Liver (tissue), 9 donors: ENCODE data around the gene SLC49A3. TPM values are rescaled to one million over a fixed set of nuclear protein-coding genes. Genes with fewer than 3 reads are reported as not detected.

Source experiments
- DNase-seq: peaks from one replicate; pipeline ENCODE4 v3.0.0-alpha.2; 2017; ENCODE audit warnings: low spot score
- H3K27ac ChIP-seq, 2 donors: one replicate each; pipeline ENCODE4 v1.7.0; 2013; ENCODE audit warnings: inconsistent platforms in 2 of 2, low read length in 2 of 2, control low read depth in 1 of 2, low read depth in 1 of 2, mild to moderate bottlenecking in 1 of 2
- H3K27me3 ChIP-seq, 4 donors: one replicate each; pipeline versions ENCODE4 v1.6.1 to v1.7.0; 2013; ENCODE audit warnings: low read length in 3 of 4, inconsistent platforms in 1 of 4, mild to moderate bottlenecking in 1 of 4, moderate library complexity in 1 of 4; ENCODE audit not compliant: control insufficient read depth in 4 of 4, insufficient read depth in 4 of 4
- H3K36me3 ChIP-seq, 4 donors: one replicate each; pipeline versions ENCODE4 v1.6.1 to v1.7.0; 2013; ENCODE audit warnings: low read length in 3 of 4, mild to moderate bottlenecking in 3 of 4, low read depth in 1 of 4, moderate library complexity in 1 of 4; ENCODE audit not compliant: control insufficient read depth in 4 of 4, insufficient read depth in 3 of 4
- H3K4me1 ChIP-seq, 4 donors: one replicate each; pipeline versions ENCODE4 v1.6.1 to v1.7.0; 2013; ENCODE audit warnings: low read length in 3 of 4, mild to moderate bottlenecking in 3 of 4, moderate library complexity in 1 of 4; ENCODE audit not compliant: control insufficient read depth in 4 of 4, insufficient read depth in 4 of 4
- H3K4me3 ChIP-seq, 3 donors: one replicate each; pipeline versions ENCODE4 v1.6.1 to v1.7.0; 2013; ENCODE audit warnings: low read length in 3 of 3, control low read depth in 1 of 3, low read depth in 1 of 3, mild to moderate bottlenecking in 1 of 3
- H3K9ac ChIP-seq, 2 donors: one replicate each; pipeline ENCODE4 v1.7.0; 2013; ENCODE audit warnings: low read length in 2 of 2, mild to moderate bottlenecking in 2 of 2, moderate library complexity in 2 of 2, control low read depth in 1 of 2, low read depth in 1 of 2
- H3K9me3 ChIP-seq, 4 donors: one replicate each; pipeline versions ENCODE4 v1.6.1 to v1.7.0; 2013; ENCODE audit warnings: low read length in 3 of 4; ENCODE audit not compliant: control insufficient read depth in 4 of 4
- CTCF ChIP-seq: fragments of 150-350 bp; IDR thresholded peaks from 2 replicates; pipeline ENCODE4 v1.5.1; 2017; ENCODE audit warnings: improper control_type of control experiment, low read depth, low read length; ENCODE audit not compliant: missing input control
- EGR1 ChIP-seq, 2 donors: IDR thresholded peaks; 2 replicates each; pipeline ENCODE4 v1.6.1; 2016 to 2018; ENCODE audit warnings: antibody characterized with exemption in 2 of 2, low read depth in 2 of 2
- FOXA1 ChIP-seq: IDR thresholded peaks from 2 replicates; pipeline ENCODE4 v1.6.1; 2016; ENCODE audit warnings: antibody characterized with exemption
- FOXA2 ChIP-seq: IDR thresholded peaks from 2 replicates; pipeline ENCODE4 v1.6.1; 2016; ENCODE audit warnings: antibody characterized with exemption
- GABPA ChIP-seq, 2 donors: IDR thresholded peaks in 1 of 2; conservative IDR thresholded peaks in 1 of 2; 2 replicates each; pipeline ENCODE4 v1.6.1; 2016; ENCODE audit warnings: antibody characterized with exemption in 2 of 2, mild to moderate bottlenecking in 1 of 2, moderate library complexity in 1 of 2
- HNF4A ChIP-seq, 2 donors: conservative IDR thresholded peaks; 2 replicates each; pipeline ENCODE4 v1.6.1; 2016; ENCODE audit warnings: antibody characterized with exemption in 2 of 2, mild to moderate bottlenecking in 2 of 2
- HNF4G ChIP-seq: IDR thresholded peaks from 2 replicates; pipeline ENCODE4 v1.6.1; 2016; ENCODE audit warnings: antibody characterized with exemption
- JUND ChIP-seq, 2 donors: IDR thresholded peaks; 2 replicates each; pipeline ENCODE4 v1.6.1; 2016; ENCODE audit warnings: antibody characterized with exemption in 2 of 2
- MAX ChIP-seq: IDR thresholded peaks from 2 replicates; pipeline ENCODE4 v1.6.1; 2016; ENCODE audit warnings: antibody characterized with exemption
- NR2F2 ChIP-seq: IDR thresholded peaks from 2 replicates; pipeline ENCODE4 v1.6.1; 2016; ENCODE audit warnings: antibody characterized with exemption
- RAD21 ChIP-seq, 2 donors: IDR thresholded peaks; 2 replicates each; pipeline ENCODE4 v1.6.1; 2016; ENCODE audit warnings: antibody characterized with exemption in 2 of 2, mild to moderate bottlenecking in 2 of 2
- REST ChIP-seq: IDR thresholded peaks from 2 replicates; pipeline ENCODE4 v1.6.1; 2016; ENCODE audit warnings: antibody characterized with exemption, mild to moderate bottlenecking
- RXRA ChIP-seq, 2 donors: IDR thresholded peaks; 2 replicates each; pipeline ENCODE4 v1.6.1; 2017 to 2018; ENCODE audit warnings: antibody characterized with exemption in 2 of 2, mild to moderate bottlenecking in 1 of 2
- SP1 ChIP-seq: IDR thresholded peaks from 2 replicates; pipeline ENCODE4 v1.6.1; 2018; ENCODE audit warnings: antibody characterized with exemption, mild to moderate bottlenecking
- TAF1 ChIP-seq: conservative IDR thresholded peaks from 2 replicates; pipeline ENCODE4 v1.6.1; 2016; ENCODE audit warnings: antibody characterized with exemption, mild to moderate bottlenecking
- YY1 ChIP-seq: IDR thresholded peaks from 2 replicates; pipeline ENCODE4 v1.6.1; 2016; ENCODE audit warnings: antibody characterized with exemption, mild to moderate bottlenecking
- WGBS: extraction: QIAGEN DNeasy Blood & Tissue Kit; methylation state at CpG from one replicate; pipeline ENCODE4 v1.1.7; 2013; 5-methylcytosine and 5-hydroxymethylcytosine counted together
- polyA plus RNA-seq, 2 donors: library from polyadenylated mRNA; stranded (reverse) in 1 of 2; unstranded in 1 of 2; fragments of 200-250 nt in 1 of 2; fragments of >200 nt in 1 of 2; fragmentation: Nextera tagmentation in 1 of 2; extraction: Ambion mirVana in 1 of 2; gene quantifications; one replicate each; pipeline versions ENCODE4 v1.2.1 to v1.2.3, GENCODE V29; 2013 to 2015
- total RNA-seq, 2 donors: library from RNA; depleted of rRNA; stranded (reverse); fragments of >200 nt; gene quantifications; one replicate each; pipeline ENCODE4 v1.2.3, GENCODE V29; 2014
- TF ChIP-seq, protein P1 (sequence below): IDR thresholded peaks from 2 replicates; pipeline ENCODE4 v1.6.1; 2016; ENCODE audit warnings: antibody characterized with exemption
- donor health status: healthy.
- donor health status: healthy.
- donor health status: healthy.
- donor health status: healthy.
- donor health status: healthy.

The SLC49A3 gene
- total and polyA plus RNA-seq, 4 donors = 0.40 to 3.6 (median 2.0) TPM

DNA sequence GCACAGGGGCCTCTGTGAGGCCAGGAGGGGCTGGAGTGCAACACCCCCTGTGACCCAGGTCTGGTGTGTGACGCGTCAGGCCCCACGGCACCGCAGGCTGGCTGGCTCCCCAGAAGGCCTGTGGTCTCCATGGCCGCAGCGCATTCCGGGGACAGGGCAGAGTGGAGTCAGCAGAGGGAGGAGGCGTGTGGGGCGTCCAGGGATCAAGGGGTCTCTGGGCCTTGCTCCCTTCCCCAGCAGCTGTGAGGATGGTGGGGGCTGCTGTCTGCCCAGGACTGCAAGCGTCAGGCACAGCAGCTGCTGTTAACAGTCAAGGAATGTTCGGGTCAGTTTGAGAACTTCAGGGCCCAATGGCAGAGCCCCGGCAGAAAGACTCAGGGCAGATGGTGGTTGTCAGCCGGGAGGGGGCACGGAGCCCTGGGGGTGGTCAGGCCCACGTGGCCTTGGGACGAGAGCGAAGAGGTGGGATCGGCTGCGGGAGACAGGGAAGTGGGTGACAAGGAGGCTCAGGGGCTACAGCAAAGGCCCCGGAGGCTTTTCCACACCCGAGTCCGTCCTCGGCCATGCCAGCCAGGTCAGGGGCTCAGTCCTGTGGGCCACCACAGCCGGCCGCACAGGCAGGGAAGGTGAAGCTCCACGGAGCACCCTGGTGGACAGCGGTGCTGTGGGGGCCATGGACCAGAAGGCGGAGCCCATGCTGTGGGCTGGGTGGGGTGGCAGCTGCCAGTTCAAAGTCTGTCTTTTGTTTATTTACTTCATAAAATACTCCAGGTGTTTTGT, 35.0 kb upstream of the SLC49A3 start:
- Histone ChIP-seq H3K4me3 (no peak overlapping the region), H3K4me1 (peaks cover 0 to 9% (median 0%) of the 10 kb centered on the region in 4 donors), H3K27ac (no peak overlapping the region), H3K9me3 (no peaks in the 10 kb centered on the region), H3K36me3 (peaks cover 0 to 6% (median 4%) of the 10 kb centered on the region in 4 donors), H3K9ac (no peak overlapping the region), H3K27me3 (no peaks in the 10 kb centered on the region)
- 87% methylated on average over 28 of the region's 28 CpGs for WGBS
- no peak for TF ChIP-seq CTCF
- TF ChIP-seq TAF1 = no peak
- TF ChIP-seq NR2F2 = peak; percentile 54
- DNase-seq = no peak

DNA sequence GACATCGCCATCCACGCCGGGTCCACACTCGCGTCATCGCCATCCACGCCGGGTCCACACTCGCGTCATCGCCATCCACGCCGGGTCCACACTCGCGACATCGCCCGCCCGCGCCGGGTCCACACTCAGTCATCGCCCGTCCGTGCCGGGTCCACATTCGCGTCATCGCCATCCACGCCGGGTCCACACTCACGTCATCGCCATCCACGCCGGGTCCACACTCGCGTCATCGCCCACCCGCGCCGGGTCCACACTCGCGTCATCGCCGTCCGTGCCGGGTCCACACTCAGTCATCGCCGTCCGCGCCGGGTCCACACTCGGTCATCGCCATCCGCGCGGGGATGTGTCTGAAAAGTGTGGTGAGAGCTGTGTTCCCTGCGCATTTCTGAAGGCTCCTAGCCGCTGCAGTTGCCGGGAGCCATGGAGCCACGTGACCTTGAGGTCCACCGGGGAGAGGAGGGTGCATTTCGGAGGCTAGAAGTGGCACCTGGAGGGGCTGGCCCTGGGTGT, 34.0 kb upstream of the SLC49A3 start:
- Histone ChIP-seq H3K9ac (no peak overlapping the region), H3K27me3 (no peaks in the 10 kb centered on the region), H3K4me1 (peaks cover 0 to 9% (median 0%) of the 10 kb centered on the region in 4 donors), H3K36me3 (peaks cover 0 to 6% (median 4%) of the 10 kb centered on the region in 4 donors), H3K9me3 (no peaks in the 10 kb centered on the region), H3K27ac (no peak overlapping the region), H3K4me3 (no peak overlapping the region)
- TF ChIP-seq MAX = no peak
- TF ChIP-seq FOXA1 = no peak
- no peak for TF ChIP-seq CTCF
- no peak for TF ChIP-seq RAD21 (IDR thresholded peaks at IDR 0.05)
- no peak for TF ChIP-seq FOXA2
- TF ChIP-seq YY1 = no peak
- TF ChIP-seq SP1 = no peak
- no peak for TF ChIP-seq JUND (IDR thresholded peaks at IDR 0.05)
- TF ChIP-seq GABPA (IDR thresholded peaks at IDR 0.05 in 1 of 2, conservative IDR thresholded peaks at IDR 0.05 in 1 of 2) = no peak
- no peak for TF ChIP-seq REST
- TF ChIP-seq HNF4G = no peak
- no peak for TF ChIP-seq RXRA (IDR thresholded peaks at IDR 0.05)
- TF ChIP-seq TAF1 = no peak
- no peak for TF ChIP-seq EGR1 (IDR thresholded peaks at IDR 0.05; ENCODE audit: low read depth in 2 of 2)
- TF ChIP-seq HNF4A (conservative IDR thresholded peaks at IDR 0.05) = no peak
- TF ChIP-seq, protein P1, sequence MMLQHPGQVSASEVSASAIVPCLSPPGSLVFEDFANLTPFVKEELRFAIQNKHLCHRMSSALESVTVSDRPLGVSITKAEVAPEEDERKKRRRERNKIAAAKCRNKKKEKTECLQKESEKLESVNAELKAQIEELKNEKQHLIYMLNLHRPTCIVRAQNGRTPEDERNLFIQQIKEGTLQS = no peak
- 98% methylated on average over 61 of the region's 61 CpGs for WGBS
- no peak for DNase-seq
